Activated naive CD8-positive, alpha-beta T cell treated with anti-CD3 and anti-CD28 coated beads, Interleukin-2, amount 50 U/mL, for 24 hours (primary cell): ENCODE measurements around the gene NMS.

Source experiments
- ATAC-seq: fragments of 150-1000 bp; cut with Tn5 transposase; one replicate; pipeline ENCODE4 v1.10.0; 2021
- DNase-seq: peaks from one replicate; pipeline ENCODE4 v3.0.0; 2021
- H3K27ac Mint-ChIP-seq: one replicate; pipeline ENCODE4 v1.8.0; 2021; ENCODE audit warnings: mild to moderate bottlenecking, mixed read lengths
- H3K27me3 Mint-ChIP-seq: one replicate; pipeline ENCODE4 v1.8.0; 2021; ENCODE audit warnings: mixed read lengths
- H3K36me3 Mint-ChIP-seq: one replicate; pipeline ENCODE4 v1.8.0; 2021; ENCODE audit warnings: low read depth, mixed read lengths
- H3K4me1 Mint-ChIP-seq: one replicate; pipeline ENCODE4 v1.8.0; 2021; ENCODE audit warnings: mixed read lengths
- H3K4me3 Mint-ChIP-seq: one replicate; pipeline ENCODE4 v1.8.0; 2021; ENCODE audit warnings: mild to moderate bottlenecking, moderate library complexity, mixed read lengths
- H3K9me3 Mint-ChIP-seq: one replicate; pipeline ENCODE4 v1.8.0; 2021; ENCODE audit warnings: mixed read lengths

NMS gene

GRCh38 chr2:100470182-100470581 lies at the start of gene NMS:
TSS of gene NMS (plus strand) at chr2:100470482. CDS start at chr2:100470489, 7 bp downstream.
- no peaks in the 10 kb centered on the region for H3K36me3 Mint-ChIP-seq
- ATAC-seq (no peak), DNase-seq (no peak)
- no peaks in the 10 kb centered on the region for H3K4me1 Mint-ChIP-seq
- no peak within 1 kb of the TSS for H3K27ac Mint-ChIP-seq
- H3K9me3 Mint-ChIP-seq = no peaks in the 10 kb centered on the region
- no peak within 1 kb of the TSS for H3K4me3 Mint-ChIP-seq
- H3K27me3 Mint-ChIP-seq = peaks cover 21% of the 10 kb centered on the region

- ATAC-seq (no peak), DNase-seq (no peak)
- H3K27me3 Mint-ChIP-seq = peaks cover 2% of the 10 kb centered on the region
- H3K36me3 Mint-ChIP-seq = no peaks in the 10 kb centered on the region
- peaks cover 6% of the 10 kb centered on the region for H3K4me1 Mint-ChIP-seq
- H3K4me3 Mint-ChIP-seq = no peak overlapping the region
- H3K9me3 Mint-ChIP-seq = no peaks in the 10 kb centered on the region
- H3K27ac Mint-ChIP-seq = no peak overlapping the region
Observed at GRCh38 chr2:100422320-100423055, 47.8 kb upstream of the NMS start.

GRCh38 chr2:100423631-100424030 lies 46.7 kb upstream of the NMS start:
- ATAC-seq (no peak), DNase-seq (no peak)
- H3K36me3 Mint-ChIP-seq = no peaks in the 10 kb centered on the region
- H3K4me3 Mint-ChIP-seq = no peak overlapping the region
- H3K27me3 Mint-ChIP-seq = peaks cover 8% of the 10 kb centered on the region
- no peak overlapping the region for H3K27ac Mint-ChIP-seq
- H3K4me1 Mint-ChIP-seq = peaks cover under 1% of the 10 kb centered on the region
- H3K9me3 Mint-ChIP-seq = no peaks in the 10 kb centered on the region

- H3K4me1 Mint-ChIP-seq = no peaks in the 10 kb centered on the region
- DNase-seq = no peak
- H3K4me3 Mint-ChIP-seq = no peak overlapping the region
- H3K27ac Mint-ChIP-seq = no peak overlapping the region
- H3K9me3 Mint-ChIP-seq = no peaks in the 10 kb centered on the region
- H3K27me3 Mint-ChIP-seq = peaks cover 13% of the 10 kb centered on the region
- ATAC-seq = no peak
- H3K36me3 Mint-ChIP-seq = no peaks in the 10 kb centered on the region
Observed at GRCh38 chr2:100424277-100424875, 45.9 kb upstream of the NMS start.

GRCh38 chr2:100425107-100425506 lies 45.2 kb upstream of the NMS start:
- H3K27ac Mint-ChIP-seq = no peak overlapping the region
- H3K4me1 Mint-ChIP-seq = no peaks in the 10 kb centered on the region
- no peaks in the 10 kb centered on the region for H3K36me3 Mint-ChIP-seq
- H3K27me3 Mint-ChIP-seq = peaks cover 16% of the 10 kb centered on the region
- no peak for ATAC-seq
- no peak for DNase-seq
- H3K4me3 Mint-ChIP-seq = no peak overlapping the region
- no peaks in the 10 kb centered on the region for H3K9me3 Mint-ChIP-seq

GRCh38 chr2:100425573-100426383 lies 44.5 kb upstream of the NMS start:
- H3K36me3 Mint-ChIP-seq = no peaks in the 10 kb centered on the region
- peaks cover 6% of the 10 kb centered on the region for H3K9me3 Mint-ChIP-seq
- H3K27ac Mint-ChIP-seq = no peak overlapping the region
- H3K27me3 Mint-ChIP-seq = peaks cover 18% of the 10 kb centered on the region
- H3K4me1 Mint-ChIP-seq = no peaks in the 10 kb centered on the region
- ATAC-seq (no peak), DNase-seq (no peak)
- no peak overlapping the region for H3K4me3 Mint-ChIP-seq

- ATAC-seq = no peak
Observed at GRCh38 chr2:100426384-100426720, 43.9 kb upstream of the NMS start.

GRCh38 chr2:100427111-100427510 lies 43.2 kb upstream of the NMS start:
- no peak overlapping the region for H3K4me3 Mint-ChIP-seq
- ATAC-seq (no peak), DNase-seq (no peak)
- H3K36me3 Mint-ChIP-seq = no peaks in the 10 kb centered on the region
- no peaks in the 10 kb centered on the region for H3K4me1 Mint-ChIP-seq
- peaks cover 22% of the 10 kb centered on the region for H3K27me3 Mint-ChIP-seq
- H3K9me3 Mint-ChIP-seq = peaks cover 6% of the 10 kb centered on the region
- H3K27ac Mint-ChIP-seq = no peak overlapping the region

More at GRCh38 chr2:100426384-100426720, 43.9 kb upstream of the NMS start:
- no peaks in the 10 kb centered on the region for H3K36me3 Mint-ChIP-seq
- H3K4me3 Mint-ChIP-seq = no peak overlapping the region
- H3K27ac Mint-ChIP-seq = no peak overlapping the region
- H3K9me3 Mint-ChIP-seq = peaks cover 6% of the 10 kb centered on the region
- H3K27me3 Mint-ChIP-seq = peaks cover 20% of the 10 kb centered on the region
- no peak for DNase-seq
- H3K4me1 Mint-ChIP-seq = no peaks in the 10 kb centered on the region

GRCh38 chr2:100427627-100428258 lies 42.5 kb upstream of the NMS start:
- DNase-seq (peak; percentile 67), ATAC-seq (peak; percentile 73)
- H3K4me1 Mint-ChIP-seq = no peaks in the 10 kb centered on the region
- H3K9me3 Mint-ChIP-seq = peaks cover 6% of the 10 kb centered on the region
- H3K27ac Mint-ChIP-seq = no peak overlapping the region
- peaks cover 22% of the 10 kb centered on the region for H3K27me3 Mint-ChIP-seq
- H3K4me3 Mint-ChIP-seq = no peak overlapping the region
- no peaks in the 10 kb centered on the region for H3K36me3 Mint-ChIP-seq

GRCh38 chr2:100429726-100430125 lies 40.6 kb upstream of the NMS start:
- DNase-seq = no peak
- no peaks in the 10 kb centered on the region for H3K4me1 Mint-ChIP-seq
- no peak overlapping the region for H3K27ac Mint-ChIP-seq
- peaks cover 6% of the 10 kb centered on the region for H3K9me3 Mint-ChIP-seq
- no peak for ATAC-seq
- no peaks in the 10 kb centered on the region for H3K36me3 Mint-ChIP-seq
- no peak overlapping the region for H3K4me3 Mint-ChIP-seq
- peaks cover 21% of the 10 kb centered on the region for H3K27me3 Mint-ChIP-seq

GRCh38 chr2:100437751-100438150 lies 32.5 kb upstream of the NMS start:
- no peak for ATAC-seq
- H3K27ac Mint-ChIP-seq = no peak overlapping the region
- H3K4me1 Mint-ChIP-seq = no peaks in the 10 kb centered on the region
- no peaks in the 10 kb centered on the region for H3K36me3 Mint-ChIP-seq
- no peaks in the 10 kb centered on the region for H3K9me3 Mint-ChIP-seq
- H3K4me3 Mint-ChIP-seq = no peak overlapping the region
- no peak for DNase-seq
- H3K27me3 Mint-ChIP-seq = peaks cover 12% of the 10 kb centered on the region

- Mint-ChIP-seq H3K4me1 (no peaks in the 10 kb centered on the region), H3K27ac (no peak overlapping the region)
- no peak for ATAC-seq
Observed at GRCh38 chr2:100446696-100447095, 23.6 kb upstream of the NMS start.

GRCh38 chr2:100451092-100451491 lies 19.2 kb upstream of the NMS start:
- Mint-ChIP-seq H3K36me3 (no peaks in the 10 kb centered on the region), H3K27me3 (no peaks in the 10 kb centered on the region)
- peak; percentile 40 for ATAC-seq

More at GRCh38 chr2:100446696-100447095, 23.6 kb upstream of the NMS start:
- Mint-ChIP-seq H3K4me3 (no peak overlapping the region), H3K27me3 (no peaks in the 10 kb centered on the region), H3K9me3 (no peaks in the 10 kb centered on the region), H3K36me3 (no peaks in the 10 kb centered on the region)
- no peak for DNase-seq

GRCh38 chr2:100451734-100452133 lies 18.5 kb upstream of the NMS start:
- ATAC-seq (no peak), DNase-seq (no peak)
- no peaks in the 10 kb centered on the region for H3K36me3 Mint-ChIP-seq
- H3K27me3 Mint-ChIP-seq = no peaks in the 10 kb centered on the region
- H3K4me3 Mint-ChIP-seq = no peak overlapping the region
- no peaks in the 10 kb centered on the region for H3K4me1 Mint-ChIP-seq
- H3K27ac Mint-ChIP-seq = no peak overlapping the region
- peaks cover 3% of the 10 kb centered on the region for H3K9me3 Mint-ChIP-seq

More at GRCh38 chr2:100451092-100451491, 19.2 kb upstream of the NMS start:
- no peak overlapping the region for H3K4me3 Mint-ChIP-seq
- H3K4me1 Mint-ChIP-seq = no peaks in the 10 kb centered on the region
- DNase-seq = no peak
- no peaks in the 10 kb centered on the region for H3K9me3 Mint-ChIP-seq
- no peak overlapping the region for H3K27ac Mint-ChIP-seq
